GM18505 (cell line): ENCODE measurements around the gene LGI1.
"Not testable (repeated sequence)": the region's sequence is repeated elsewhere in the genome, so short reads cannot be mapped to it uniquely, and the experiment has no call there.

Source experiments
- ATAC-seq: cut with Tn5 transposase; IDR thresholded peaks from one replicate; pipeline ENCODE4 v1.9.1; 2021; ENCODE audit not compliant: unreplicated experiment
- POLR2A ChIP-seq: IDR thresholded peaks from 4 replicates; pipeline ENCODE4 v1.6.1; 2011; ENCODE audit warnings: borderline replicate concordance; ENCODE audit not compliant: insufficient read depth, insufficient read length; ENCODE audit errors: extremely low read depth

LGI1 gene

DNA sequence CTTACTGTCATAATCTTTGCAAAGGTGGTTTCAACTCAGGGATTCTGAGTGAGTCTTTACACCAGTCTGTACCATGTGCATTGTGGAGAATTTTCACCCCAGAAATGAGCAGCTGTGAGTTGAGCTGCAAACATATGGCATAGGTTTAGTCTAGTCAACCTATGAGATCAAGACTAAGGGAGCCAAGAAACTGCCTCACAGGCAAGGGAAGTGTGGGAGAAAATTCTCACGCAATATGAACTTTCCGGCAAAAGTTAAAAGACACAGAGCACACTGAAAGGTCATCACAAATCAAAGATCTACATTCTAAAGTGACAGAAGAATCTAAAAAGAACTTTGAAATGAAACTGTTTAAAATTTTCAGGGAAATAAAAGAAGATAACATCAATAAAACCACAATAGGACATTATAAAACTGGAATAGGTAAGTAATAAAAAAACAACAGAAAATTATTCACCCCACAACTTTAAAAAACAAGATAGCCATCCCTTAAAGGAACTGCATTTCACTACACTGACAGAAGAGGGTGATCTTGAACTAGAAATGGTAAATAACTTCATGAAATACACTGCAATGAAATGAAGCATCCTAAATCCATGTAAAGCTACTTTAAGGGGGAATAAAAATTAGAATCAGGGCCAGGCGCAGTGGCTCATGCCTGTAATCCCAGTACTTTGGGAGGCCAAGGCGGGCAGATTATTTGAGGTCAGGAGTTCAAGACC lies 63.5 kb downstream of the LGI1 start:
- no peak for ATAC-seq
- TF ChIP-seq POLR2A, result no peak

DNA sequence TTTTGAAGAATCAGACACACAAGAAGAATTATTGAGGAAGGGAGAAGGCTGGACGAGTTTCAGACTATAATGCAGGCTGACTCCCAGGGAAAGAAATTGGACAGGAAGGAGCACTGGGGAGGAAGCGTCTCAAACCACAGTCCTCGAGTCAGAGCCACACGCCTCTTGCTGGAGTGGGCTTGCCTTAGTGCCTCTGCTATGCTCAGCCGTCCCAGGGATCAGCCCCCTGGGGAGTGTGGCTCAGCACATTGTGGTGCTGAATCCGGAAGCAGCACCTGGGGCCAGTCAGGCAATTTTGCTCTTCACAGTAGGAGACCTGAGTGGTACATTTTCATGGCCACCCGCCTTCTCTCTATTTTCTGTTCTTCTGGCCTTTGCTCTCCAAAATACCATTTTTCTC lies 68.6 kb downstream of the LGI1 start:
- ATAC-seq, result no peak
- TF ChIP-seq POLR2A, result no peak

GRCh38 chr10:93827056-93827804 lies 69.5 kb downstream of the LGI1 start:
- no peak for TF ChIP-seq POLR2A

DNA sequence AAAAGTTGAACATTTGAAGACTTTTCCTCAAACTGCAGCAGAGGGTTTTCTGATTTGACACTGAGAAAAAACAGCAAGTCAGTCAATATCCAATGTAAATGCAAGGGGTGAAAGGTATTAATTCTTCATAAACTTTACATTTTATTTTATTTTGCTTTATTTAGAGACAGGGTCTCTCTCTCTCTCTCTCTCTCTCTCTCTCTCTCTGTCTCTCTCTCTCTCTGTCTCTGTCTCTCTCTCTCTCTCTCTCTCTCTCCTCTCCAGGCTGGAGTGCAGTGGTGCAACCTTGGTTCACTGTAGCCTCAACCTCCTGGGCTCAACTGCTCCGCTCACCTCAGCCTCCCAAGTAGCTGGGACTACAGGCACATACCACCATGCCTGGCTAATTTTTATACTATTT lies 73.3 kb downstream of the LGI1 start:
- ATAC-seq, result not testable (repeated sequence)

More at GRCh38 chr10:93827056-93827804, 69.5 kb downstream of the LGI1 start:
- ATAC-seq, result no peak

GRCh38 chr10:93835770-93836169 lies 78.0 kb downstream of the LGI1 start:
- ATAC-seq, result no peak
- TF ChIP-seq POLR2A, result no peak

GRCh38 chr10:93837822-93838221 lies 80.1 kb downstream of the LGI1 start:
- TF ChIP-seq POLR2A, result no peak
- no peak for ATAC-seq

DNA sequence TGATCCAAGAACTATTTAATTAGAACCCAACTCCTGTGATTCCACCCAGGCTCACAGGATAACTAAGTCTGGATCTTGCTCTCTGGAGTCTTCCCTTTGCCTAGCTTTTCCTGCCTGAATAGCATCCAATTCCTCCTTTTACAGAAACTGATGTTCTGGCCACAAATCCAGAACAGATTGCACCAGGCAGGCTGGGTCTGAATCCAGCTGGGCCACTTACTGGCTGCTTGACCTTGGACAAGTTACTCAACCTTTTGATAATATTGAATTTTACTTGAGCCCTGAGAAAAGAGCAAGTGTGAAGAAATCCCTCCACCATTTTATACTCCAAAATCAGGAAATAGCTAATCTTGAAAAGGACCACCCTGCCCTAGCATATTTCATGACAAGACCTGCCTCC lies 80.5 kb downstream of the LGI1 start:
- TF ChIP-seq POLR2A, result no peak
- no peak for ATAC-seq

GRCh38 chr10:93841961-93842360 lies 84.2 kb downstream of the LGI1 start:
- no peak for ATAC-seq
- no peak for TF ChIP-seq POLR2A

- no peak for ATAC-seq
- TF ChIP-seq POLR2A, result no peak
Measured at GRCh38 chr10:93844979-93845626, 87.4 kb downstream of the LGI1 start.
